ENCODE results near the gene PGS1. TPM values are rescaled to one million over a fixed set of nuclear protein-coding genes. Genes with fewer than 3 reads are reported as not detected.

Gene PGS1
- total and polyA plus RNA-seq, 10 of the 15 experiments (the other 5 are each of a cell fraction or from before 2014, with no cell fraction given) = 1.3 to 37.6 (median 27.4) TPM

DNA sequence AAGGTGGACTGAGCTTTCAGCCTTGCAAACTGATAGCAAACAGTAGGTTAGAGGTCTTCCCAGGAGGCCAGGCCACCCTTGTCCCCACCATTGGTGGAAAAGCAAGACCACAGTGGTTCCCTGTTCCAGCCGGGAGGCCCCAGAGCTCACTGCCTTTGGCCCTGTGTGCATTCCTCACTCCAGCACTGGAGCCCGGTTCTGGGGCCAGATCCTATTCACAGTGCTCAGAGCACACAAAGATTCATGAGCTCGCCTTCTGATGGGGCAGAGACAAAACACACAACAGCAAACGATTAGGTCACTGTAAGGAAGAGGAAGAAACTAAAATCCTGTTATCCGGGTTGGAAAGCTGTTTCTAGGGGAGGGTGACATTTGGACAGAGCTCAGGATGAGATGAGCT is 5.6 kb upstream of the PGS1 start:
- ATAC-seq (no peak), DNase-seq (ENCODE audit: low read depth, low spot score) (no peak), FAIRE-seq (no peak)
- Histone ChIP-seq H3K4me1 (ENCODE audit: control insufficient read depth, insufficient read depth, low read length) (peaks cover 8% of the 10 kb centered on the region), H3K27ac (ENCODE audit: control insufficient read depth, insufficient read depth) (no peak overlapping the region), H3K9me3 (replicated peaks; ENCODE audit: control insufficient read depth, insufficient read depth, low read length) (no peaks in the 10 kb centered on the region), H3K4me2 (ENCODE audit: control insufficient read depth, insufficient read depth) (no peak overlapping the region), H3K79me2 (ENCODE audit: control insufficient read depth, insufficient read depth, low read length) (no peaks in the 10 kb centered on the region), H3K36me3 (ENCODE audit: control insufficient read depth in 2 of 2, insufficient read depth in 2 of 2, low read length in 1 of 2) (no peaks in the 10 kb centered on the region), H3K9ac (ENCODE audit: control insufficient read depth, insufficient read depth, low read length) (no peak overlapping the region), H3K27me3 (replicated peaks in 1 of 2; ENCODE audit: control insufficient read depth in 2 of 2, insufficient read depth in 2 of 2, low read length in 1 of 2) (no peaks in the 10 kb centered on the region), H3K4me3 (no peak overlapping the region), H4K20me1 (ENCODE audit: control insufficient read depth, insufficient read depth) (no peaks in the 10 kb centered on the region), H2AFZ (ENCODE audit: control insufficient read depth, low read depth, low read length) (no peak overlapping the region)
- BruUV-seq (replicated peaks) = no TSS peak
- in situ Hi-C loops (cut with MboI) (no loop called here), intact Hi-C loops (cut with micrococcal nuclease; ENCODE audit: unreplicated experiment) (no loop called here)
- ChIA-PET RAD21 (ENCODE audit: unreplicated experiment) (interaction anchor here (0.9 to 1.4 kb wide), 2 partner anchors 9 to 85 kb away, joined by 3 read pairs; no protein-coding TSS in a partner anchor), POLR2A (no interaction called here), CTCF (interaction anchor here (0.9 to 1.5 kb wide), 2 partner anchors 10 to 11 kb away, joined by 5 to 6 read pairs; no protein-coding TSS in a partner anchor), SMC1A (ENCODE audit: uncharacterized antibody, unreplicated experiment) (interaction anchor here (0.6 to 2.1 kb wide), 2 partner anchors 9 to 54 kb away, joined by 3 to 8 read pairs; no protein-coding TSS in a partner anchor)
- 46% methylated on average over 5 of the region's 5 CpGs for WGBS (ENCODE audit: insufficient coverage, insufficient replicate concordance, low lambda C conversion rate, missing lambda C conversion rate)
- TF ChIP-seq, protein P1, sequence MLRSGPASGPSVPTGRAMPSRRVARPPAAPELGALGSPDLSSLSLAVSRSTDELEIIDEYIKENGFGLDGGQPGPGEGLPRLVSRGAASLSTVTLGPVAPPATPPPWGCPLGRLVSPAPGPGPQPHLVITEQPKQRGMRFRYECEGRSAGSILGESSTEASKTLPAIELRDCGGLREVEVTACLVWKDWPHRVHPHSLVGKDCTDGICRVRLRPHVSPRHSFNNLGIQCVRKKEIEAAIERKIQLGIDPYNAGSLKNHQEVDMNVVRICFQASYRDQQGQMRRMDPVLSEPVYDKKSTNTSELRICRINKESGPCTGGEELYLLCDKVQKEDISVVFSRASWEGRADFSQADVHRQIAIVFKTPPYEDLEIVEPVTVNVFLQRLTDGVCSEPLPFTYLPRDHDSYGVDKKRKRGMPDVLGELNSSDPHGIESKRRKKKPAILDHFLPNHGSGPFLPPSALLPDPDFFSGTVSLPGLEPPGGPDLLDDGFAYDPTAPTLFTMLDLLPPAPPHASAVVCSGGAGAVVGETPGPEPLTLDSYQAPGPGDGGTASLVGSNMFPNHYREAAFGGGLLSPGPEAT (IDR thresholded peaks at IDR 0.05; ENCODE audit: low read depth) = no peak
- TF ChIP-seq ZNF384 (IDR thresholded peaks at IDR 0.05; ENCODE audit: borderline replicate concordance, low read depth, low read length) (no peak), NFIC (IDR thresholded peaks at IDR 0.05; ENCODE audit: low read depth, low read length) (no peak), IKZF2 (IDR thresholded peaks at IDR 0.05) (no peak), NFYA (IDR thresholded peaks at IDR 0.05; ENCODE audit: borderline replicate concordance, low read depth, low read length) (no peak), SMC3 (IDR thresholded peaks at IDR 0.05; ENCODE audit: borderline replicate concordance, low read length) (no peak), POLR2AphosphoS5 (IDR thresholded peaks at IDR 0.05; ENCODE audit: low read length) (no peak), CTCF (IDR thresholded peaks at IDR 0.05 in 2 of 3, conservative IDR thresholded peaks at IDR 0.05 in 1 of 3; ENCODE audit: control insufficient read depth in 2 of 3, extremely low read depth in 1 of 3, insufficient read depth in 1 of 3, low read depth in 3 of 3, low read length in 3 of 3) (no peak), POLR2AphosphoS2 (IDR thresholded peaks at IDR 0.05; ENCODE audit: low read depth, low read length) (no peak), MAX (IDR thresholded peaks at IDR 0.05; ENCODE audit: low read depth, low read length) (no peak), ZNF622 (IDR thresholded peaks at IDR 0.05) (no peak), REST (IDR thresholded peaks at IDR 0.05; ENCODE audit: low read depth, low read length) (no peak), NFYB (IDR thresholded peaks at IDR 0.05; ENCODE audit: insufficient read depth, low read depth, low read length) (no peak), STAT3 (IDR thresholded peaks at IDR 0.05; ENCODE audit: low read depth, low read length) (no peak), FOXK2 (IDR thresholded peaks at IDR 0.05) (no peak), TCF3 (IDR thresholded peaks at IDR 0.05; ENCODE audit: borderline replicate concordance, insufficient read depth, low read depth, low read length) (no peak), USF2 (IDR thresholded peaks at IDR 0.05; ENCODE audit: borderline replicate concordance, low read depth, low read length) (no peak)
